Head of caudate nucleus (tissue), 42 donors: Measurements from ENCODE around the gene ZNF723.
A peak's percentile ranks its signal among the peaks of the same experiment; 100 is the strongest.
"Not testable (repeated sequence)": the region's sequence is repeated elsewhere in the genome, so short reads cannot be mapped to it uniquely, and the experiment has no call there.

Source experiments
- DNase-seq, 42 donors: peaks; one replicate each; pipeline versions ENCODE4 v3.0.0 to v3.0.0-alpha.2; 2020 to 2021; ENCODE audit warnings: mixed read lengths in 7 of 42
- intact Hi-C: fragments of 100-400 bp; cut with DNase I; formaldehyde crosslinking; loops from one replicate; pipeline ENCODE4 v1.15.0; 2022

ZNF723 gene

GRCh38 chr19:22832031-22832762 lies at the start of gene ZNF723:
ZNF723 (plus strand) TSS chr19:22832291; CDS start chr19:22832380, 89 bp downstream.
- intact Hi-C loops, result no loop called here
- peak in 11 of 42 donors; percentile 2 to 42 (median 17) for DNase-seq

- peak; percentile 42 to 88 (median 78) for DNase-seq
- intact Hi-C loops, result no loop called here
Observed at GRCh38 chr19:22783651-22784410, 48.3 kb upstream of the ZNF723 start, which contains the start of gene ZNF99. ZNF99 (minus strand) TSS chr19:22784151; CDS start chr19:22784016, 135 bp downstream.

GRCh38 chr19:22792863-22793262 lies 39.2 kb upstream of the ZNF723 start:
- DNase-seq, intact Hi-C loops: not testable (repeated sequence)

- DNase-seq, result no peak
Observed at GRCh38 chr19:22797040-22797439, 35.1 kb upstream of the ZNF723 start.

GRCh38 chr19:22806418-22806817 lies 25.7 kb upstream of the ZNF723 start:
- intact Hi-C loops, result no loop called here
- no peak for DNase-seq

More at GRCh38 chr19:22797040-22797439, 35.1 kb upstream of the ZNF723 start:
- intact Hi-C loops, result no loop called here

GRCh38 chr19:22807061-22807835 lies 24.8 kb upstream of the ZNF723 start:
- DNase-seq, result no peak
- intact Hi-C loops, result no loop called here

GRCh38 chr19:22814124-22814523 lies 18.0 kb upstream of the ZNF723 start:
- intact Hi-C loops, result no loop called here
- no peak for DNase-seq

GRCh38 chr19:22831211-22831610 lies 880 bp upstream of the ZNF723 start:
- no peak for DNase-seq
- intact Hi-C loops, result no loop called here

- DNase-seq, intact Hi-C loops: not testable (repeated sequence)
Observed at GRCh38 chr19:22857713-22858320, 25.7 kb downstream of the ZNF723 start.

GRCh38 chr19:22882797-22883196 lies 50.7 kb downstream of the ZNF723 start:
- DNase-seq, result peak in 10 of 42 donors; percentile 5 to 68 (median 20)
- intact Hi-C loops, result no loop called here

GRCh38 chr19:22893855-22894270 lies 61.8 kb downstream of the ZNF723 start:
- intact Hi-C loops, result no loop called here
- DNase-seq, result no peak

- intact Hi-C loops, result no loop called here
- DNase-seq, result no peak
Observed at GRCh38 chr19:22901431-22902130, 69.5 kb downstream of the ZNF723 start.
